Measurements from ENCODE around the gene GNAI1. TPM values are rescaled to one million over a fixed set of nuclear protein-coding genes. Genes with fewer than 3 reads are reported as not detected.

The GNAI1 gene
- total RNA-seq, 1 experiment from 2014 or later = 1.2 TPM

DNA sequence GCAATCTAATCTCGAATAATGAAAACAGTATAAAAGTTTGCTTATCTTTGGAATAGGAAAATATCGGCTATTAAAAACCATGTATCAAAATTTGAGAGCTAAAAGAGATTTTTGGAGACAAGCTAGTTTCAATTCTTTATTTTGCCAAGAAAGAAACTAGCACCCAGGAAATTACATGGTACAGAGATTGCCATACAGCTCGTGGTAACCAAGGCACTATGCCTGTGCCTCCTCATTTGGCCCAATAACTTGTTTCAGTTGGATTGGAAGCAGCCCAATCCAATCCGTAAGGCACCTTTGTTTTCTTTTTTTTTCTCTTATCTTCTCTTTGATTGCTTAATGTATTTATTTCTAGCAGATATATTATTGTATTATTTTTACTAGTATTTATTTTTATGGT is 55.0 kb downstream of the GNAI1 start:
- in situ Hi-C loops (cut with HindIII; ENCODE audit: low sequenced_read_pairs) = no loop called here
- peak; percentile 49 for DNase-seq (ENCODE audit: low spot score)

DNA sequence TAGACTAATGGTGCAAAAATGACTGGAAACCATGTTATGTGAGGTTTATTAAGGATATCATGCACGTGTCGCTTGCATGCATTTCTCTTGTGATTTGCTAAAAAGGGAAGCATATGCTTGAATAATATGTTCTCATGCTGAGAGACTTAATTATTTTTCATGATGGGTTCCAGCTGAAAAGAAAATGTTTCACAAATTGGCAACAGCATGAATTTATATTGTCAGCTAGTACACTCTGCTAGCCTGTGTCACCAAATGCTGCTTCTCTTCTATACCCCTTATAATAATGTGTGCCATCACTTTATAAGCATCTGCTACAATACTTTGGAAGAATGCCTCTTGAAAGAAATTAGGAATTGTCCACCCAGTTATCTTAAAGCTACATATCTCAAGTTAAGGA is 63.0 kb downstream of the GNAI1 start:
- DNase-seq (ENCODE audit: low spot score) = peak; percentile 57
- in situ Hi-C loops (cut with HindIII; ENCODE audit: low sequenced_read_pairs) = no loop called here

DNA sequence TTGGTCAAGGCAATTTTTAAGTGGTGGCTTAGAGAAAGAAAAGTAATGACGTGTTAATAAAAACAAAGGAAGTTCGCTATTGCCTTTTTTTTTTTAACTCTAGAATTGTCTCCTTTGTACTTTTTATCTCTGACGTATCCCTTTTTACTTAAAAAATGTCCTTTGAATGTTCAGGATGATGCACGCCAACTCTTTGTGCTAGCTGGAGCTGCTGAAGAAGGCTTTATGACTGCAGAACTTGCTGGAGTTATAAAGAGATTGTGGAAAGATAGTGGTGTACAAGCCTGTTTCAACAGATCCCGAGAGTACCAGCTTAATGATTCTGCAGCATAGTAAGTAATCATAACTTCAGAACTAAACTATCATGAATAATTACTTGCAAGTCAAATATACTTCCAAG is 64.4 kb downstream of the GNAI1 start:
- in situ Hi-C loops (cut with HindIII; ENCODE audit: low sequenced_read_pairs) = no loop called here
- DNase-seq (ENCODE audit: low spot score) = no peak

DNA sequence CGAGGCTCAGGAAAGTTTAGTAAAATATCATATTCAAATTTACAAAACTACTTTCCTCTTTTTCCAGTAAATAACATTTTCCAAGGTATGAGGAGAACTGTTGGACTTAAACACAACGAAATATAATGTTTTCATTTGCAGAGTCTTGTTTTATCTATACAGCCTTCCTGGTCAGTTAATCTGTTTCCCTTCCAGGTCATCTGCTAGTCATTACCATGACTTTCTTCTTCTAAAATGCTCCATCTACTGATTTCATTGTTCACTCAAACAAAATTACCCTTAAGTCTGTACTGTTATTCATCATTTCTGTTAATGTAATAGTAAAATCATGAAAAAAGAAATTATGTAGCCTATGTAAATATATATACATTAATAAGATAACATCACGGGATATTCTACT is 69.8 kb downstream of the GNAI1 start:
- no peak for DNase-seq (ENCODE audit: low spot score)
- in situ Hi-C loops (cut with HindIII; ENCODE audit: low sequenced_read_pairs) = no loop called here

DNA sequence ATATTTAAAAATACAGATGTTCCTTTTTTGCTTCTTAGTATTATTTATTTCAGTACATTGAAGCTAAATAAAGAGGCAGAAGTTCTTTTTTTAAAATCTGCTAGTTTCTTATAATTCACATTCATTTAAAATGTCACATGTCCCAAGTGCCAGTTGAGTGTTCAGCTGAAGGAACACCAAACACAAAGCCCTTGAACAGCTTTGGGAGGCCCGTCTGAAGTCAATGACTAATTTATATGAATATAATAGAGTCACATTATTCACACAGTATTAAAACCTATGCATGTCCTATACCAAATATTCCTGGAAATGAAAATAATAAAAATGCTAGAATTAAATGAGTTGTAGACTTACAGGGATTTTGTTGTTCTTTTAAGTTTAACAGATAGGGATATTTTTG is 70.3 kb downstream of the GNAI1 start:
- in situ Hi-C loops (cut with HindIII; ENCODE audit: low sequenced_read_pairs) = no loop called here
- no peak for DNase-seq (ENCODE audit: low spot score)

DNA sequence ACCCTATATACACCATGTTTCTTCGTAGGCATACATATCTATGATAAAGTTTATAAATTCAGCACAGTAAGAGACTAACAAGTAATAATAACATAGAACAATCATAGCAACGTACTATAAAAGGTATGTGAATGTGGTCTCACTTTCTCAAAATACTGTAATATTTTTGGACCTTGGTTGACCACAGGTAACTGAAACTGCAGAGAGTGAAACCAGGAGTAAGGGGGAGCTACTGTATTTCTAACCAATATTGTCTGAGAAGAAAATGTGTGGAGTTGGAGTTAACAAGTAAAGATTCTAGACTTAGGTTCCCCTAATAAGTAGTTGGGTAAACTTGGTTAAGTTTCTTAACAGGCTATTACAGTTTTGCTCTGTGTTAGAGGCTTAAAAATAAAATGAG is 72.1 kb downstream of the GNAI1 start:
- no peak for DNase-seq (ENCODE audit: low spot score)
- in situ Hi-C loops (cut with HindIII; ENCODE audit: low sequenced_read_pairs) = no loop called here

DNA sequence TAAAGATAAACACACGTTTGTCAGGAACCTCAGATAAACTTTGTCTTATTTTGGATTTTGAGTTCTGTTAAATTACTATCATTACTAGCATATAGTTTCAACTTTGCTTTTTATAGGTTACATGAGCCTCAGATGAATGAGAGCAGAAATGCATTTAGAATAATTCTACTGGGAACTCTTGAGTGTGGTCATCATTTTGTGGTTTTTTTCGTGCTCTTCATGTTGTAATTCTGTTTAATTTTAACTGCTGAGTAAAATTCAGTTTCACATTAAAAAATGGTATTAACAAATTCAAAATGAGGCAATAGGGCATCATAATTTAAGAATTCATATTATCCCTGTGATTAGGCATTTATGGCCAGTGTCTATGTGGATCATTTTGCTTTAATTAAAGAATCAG is 72.9 kb downstream of the GNAI1 start:
- in situ Hi-C loops (cut with HindIII; ENCODE audit: low sequenced_read_pairs) = no loop called here
- no peak for DNase-seq (ENCODE audit: low spot score)

DNA sequence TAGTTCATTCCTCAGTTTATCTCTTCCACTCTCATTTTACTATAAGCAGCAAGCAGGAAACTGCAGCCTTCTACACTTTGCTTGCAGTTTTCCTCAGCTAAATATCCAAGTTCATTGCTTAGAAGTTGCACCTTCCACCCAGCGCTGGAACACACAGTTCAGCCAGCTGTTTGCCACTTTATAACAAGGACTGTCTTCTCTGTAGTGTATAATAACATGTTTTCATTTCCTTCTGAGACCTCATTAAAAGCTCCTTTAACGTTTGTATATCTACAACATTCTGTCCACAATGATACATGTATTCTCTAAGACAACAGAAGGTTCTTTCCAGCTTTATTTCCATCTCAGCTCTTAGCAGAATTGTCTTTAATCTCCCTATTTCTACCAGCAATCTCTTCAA is 74.1 kb downstream of the GNAI1 start:
- DNase-seq (ENCODE audit: low spot score) = no peak
- in situ Hi-C loops (cut with HindIII; ENCODE audit: low sequenced_read_pairs) = no loop called here

DNA sequence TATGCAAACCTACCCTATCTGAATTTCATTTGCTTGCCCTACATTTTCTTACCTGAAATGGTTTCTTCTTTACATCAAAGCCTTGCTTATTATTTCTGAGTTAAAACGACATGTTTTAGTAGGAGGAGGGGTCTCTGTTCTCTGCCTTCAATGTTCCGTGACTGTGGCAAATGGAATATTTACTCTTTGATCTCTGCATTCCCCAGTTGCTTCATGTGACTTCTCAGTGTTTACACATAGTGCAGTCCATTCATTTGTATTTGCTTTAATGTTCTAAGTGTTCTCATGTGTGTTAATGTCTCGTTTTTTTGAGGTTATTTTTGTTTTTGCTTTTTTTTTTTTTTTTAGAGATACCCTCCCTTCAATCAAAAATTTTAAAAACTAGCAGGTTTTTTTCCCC is 75.8 kb downstream of the GNAI1 start:
- DNase-seq (ENCODE audit: low spot score) = no peak
- in situ Hi-C loops (cut with HindIII; ENCODE audit: low sequenced_read_pairs) = no loop called here

DNA sequence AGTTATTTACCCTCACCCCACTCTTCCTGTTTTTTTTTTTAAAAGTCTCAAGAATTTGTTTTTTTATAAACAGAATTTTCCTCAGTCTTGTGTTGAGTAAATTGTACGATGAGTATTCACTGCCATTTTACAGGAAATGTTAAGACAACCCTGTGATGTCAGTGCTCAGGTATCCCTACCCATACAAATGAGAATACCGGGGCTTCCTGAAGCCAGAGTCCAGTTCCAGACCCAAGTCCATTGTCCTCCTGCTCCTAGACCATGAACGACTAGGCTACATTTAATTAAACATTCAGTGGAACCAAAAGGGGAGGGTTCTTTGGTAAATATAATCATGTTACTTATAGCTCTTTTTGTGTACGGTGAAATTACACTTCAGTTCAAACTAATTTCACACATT is 79.2 kb downstream of the GNAI1 start:
- DNase-seq (ENCODE audit: low spot score) = no peak
- in situ Hi-C loops (cut with HindIII; ENCODE audit: low sequenced_read_pairs) = no loop called here

DNA sequence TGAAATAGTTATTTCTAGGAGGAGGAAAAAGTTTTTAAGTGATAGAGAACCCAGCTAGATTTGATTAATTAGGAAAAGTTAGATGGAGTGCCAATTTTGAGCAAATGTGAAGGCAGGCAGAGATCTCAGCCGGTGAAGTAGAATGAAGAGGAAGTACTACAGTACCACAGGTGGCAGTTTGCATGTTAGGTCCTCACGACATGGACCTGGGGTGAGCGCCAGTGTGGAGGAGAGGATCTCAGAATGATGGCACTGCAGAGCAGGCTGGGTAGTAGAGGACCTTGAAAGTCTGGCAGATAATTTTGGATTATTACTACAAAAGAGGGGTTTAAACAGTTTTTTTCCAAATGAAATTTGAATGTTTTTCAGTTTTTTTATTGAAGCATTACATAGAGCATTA is 81.1 kb downstream of the GNAI1 start:
- DNase-seq (ENCODE audit: low spot score) = no peak
- in situ Hi-C loops (cut with HindIII; ENCODE audit: low sequenced_read_pairs) = no loop called here

DNA sequence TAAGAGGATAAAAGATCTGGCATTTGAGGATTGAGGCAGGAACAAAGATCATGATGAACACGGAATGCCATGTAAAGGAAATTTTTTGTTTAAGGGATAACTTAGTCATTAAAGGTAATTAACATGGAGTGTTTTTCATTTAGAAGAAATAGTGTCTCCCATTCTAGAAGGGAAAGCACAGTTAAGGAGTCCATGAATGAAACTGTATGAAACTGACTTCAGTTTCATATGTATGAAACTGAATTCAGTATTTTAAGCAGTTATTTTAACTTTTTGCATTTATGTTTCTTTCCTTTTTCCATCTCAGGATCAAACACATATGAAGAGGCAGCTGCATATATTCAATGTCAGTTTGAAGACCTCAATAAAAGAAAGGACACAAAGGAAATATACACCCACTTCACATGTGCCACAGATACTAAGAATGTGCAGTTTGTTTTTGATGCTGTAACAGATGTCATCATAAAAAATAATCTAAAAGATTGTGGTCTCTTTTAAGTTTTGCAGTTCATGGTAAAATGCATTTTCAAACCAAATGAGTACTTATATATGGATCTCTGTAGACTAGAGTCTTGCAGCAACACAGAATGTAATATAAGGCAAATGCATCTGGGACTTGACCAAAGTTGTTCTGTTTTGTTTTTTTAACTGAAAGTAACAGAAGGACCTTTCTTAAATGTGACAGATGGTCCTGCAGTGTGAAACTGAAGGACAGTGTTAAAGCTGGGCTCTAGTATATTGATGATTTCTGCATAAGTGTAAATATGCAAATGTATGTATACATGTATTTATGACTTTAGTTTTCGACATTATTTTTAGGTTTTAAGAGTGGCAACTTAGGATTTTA is 82.6 kb downstream of the GNAI1 start:
- in situ Hi-C loops (cut with HindIII; ENCODE audit: low sequenced_read_pairs) = no loop called here
- DNase-seq (ENCODE audit: low spot score) = peak; percentile 62

DNA sequence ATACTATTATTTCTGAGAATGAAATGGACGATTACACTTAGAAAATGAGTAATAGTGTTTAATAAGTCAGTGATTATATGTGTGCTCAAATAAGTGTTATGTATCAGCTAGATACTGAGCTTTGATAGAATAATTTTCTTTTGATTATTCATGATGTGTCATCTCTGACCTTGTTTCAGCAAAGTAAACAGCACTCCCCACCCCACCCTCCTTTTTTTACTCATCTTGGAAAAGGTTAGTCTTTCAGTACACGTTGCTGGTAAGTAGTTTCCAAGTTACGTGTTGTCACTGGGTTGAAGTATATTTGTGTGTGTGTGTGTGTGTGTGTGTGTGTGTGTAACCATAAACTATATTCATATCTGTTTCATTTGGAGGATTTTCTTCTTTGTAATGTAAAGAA is 84.1 kb downstream of the GNAI1 start:
- DNase-seq (ENCODE audit: low spot score) = no peak

DNA sequence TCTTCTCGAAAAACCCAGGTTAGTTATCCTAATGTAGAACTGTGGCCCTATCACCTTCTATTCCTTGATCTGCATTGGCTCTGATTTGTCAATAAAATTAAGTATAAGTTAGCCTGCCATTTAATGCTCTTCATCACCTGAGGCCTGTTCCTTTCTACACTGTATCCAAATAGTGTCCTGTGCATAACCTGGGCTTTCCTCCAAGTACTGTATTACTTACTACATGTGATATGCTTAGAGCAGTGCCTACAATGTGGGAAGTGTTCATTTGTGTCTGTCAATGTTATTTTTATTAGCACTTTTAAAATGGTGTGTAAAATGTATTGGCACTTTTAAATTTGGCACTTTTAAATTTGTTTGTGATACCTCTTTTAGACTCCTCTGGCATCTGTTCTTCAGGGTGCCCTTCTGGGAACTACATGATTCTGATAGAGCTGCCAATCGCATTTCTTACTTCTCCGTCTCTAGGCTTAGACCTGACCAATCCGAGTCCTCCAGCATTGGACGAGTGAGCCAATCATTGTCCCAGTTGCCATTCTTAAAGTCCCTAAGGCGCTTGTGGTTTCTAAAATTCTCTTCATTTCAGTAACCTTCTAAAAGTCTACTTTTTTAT is 85.5 kb downstream of the GNAI1 start:
- no peak for DNase-seq (ENCODE audit: low spot score)
- in situ Hi-C loops (cut with HindIII; ENCODE audit: low sequenced_read_pairs) = no loop called here

More for the DNA sequence above, 84.1 kb downstream of the GNAI1 start:
- in situ Hi-C loops (cut with HindIII; ENCODE audit: low sequenced_read_pairs) = no loop called here

DNA sequence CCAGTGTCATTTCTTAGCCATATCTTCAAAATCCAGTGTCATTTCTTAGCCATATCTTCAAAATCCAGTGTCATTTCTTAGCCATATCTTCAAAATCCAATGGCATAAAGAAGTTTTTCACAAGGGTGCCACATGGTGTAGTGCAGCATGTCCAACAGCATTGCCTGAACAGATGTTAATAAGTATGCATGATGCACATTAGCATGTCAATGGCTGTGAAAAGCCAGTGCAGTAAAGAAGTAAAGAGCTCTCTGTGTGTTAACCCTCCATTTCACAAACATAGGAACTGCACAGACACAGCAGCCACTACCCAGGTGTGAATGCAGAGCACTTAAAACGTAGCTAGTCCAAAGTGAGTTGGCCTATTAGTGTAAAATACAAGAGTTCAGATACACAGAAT is 89.8 kb downstream of the GNAI1 start:
- DNase-seq (ENCODE audit: low spot score) = no peak
- in situ Hi-C loops (cut with HindIII; ENCODE audit: low sequenced_read_pairs) = no loop called here

DNA sequence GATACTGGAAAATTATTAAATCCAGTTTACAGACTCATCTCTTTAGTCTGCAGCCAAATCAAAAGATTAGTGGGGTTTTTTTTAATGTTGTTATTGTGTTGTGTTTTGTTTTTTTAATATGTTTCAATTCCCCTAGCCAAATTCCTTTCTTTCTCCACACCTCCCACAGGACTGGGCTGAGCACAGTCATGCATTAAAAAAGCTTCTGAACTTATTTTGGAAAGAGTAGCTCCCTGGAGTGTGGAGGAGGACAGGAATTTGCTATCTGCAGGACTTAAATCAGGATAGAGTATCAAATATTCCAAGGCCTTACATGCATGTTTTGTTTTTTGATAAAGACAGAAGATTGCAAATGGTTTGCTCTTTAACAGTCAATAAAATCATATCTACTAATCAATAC is 90.7 kb downstream of the GNAI1 start:
- no peak for DNase-seq (ENCODE audit: low spot score)
- in situ Hi-C loops (cut with HindIII; ENCODE audit: low sequenced_read_pairs) = no loop called here

DNA sequence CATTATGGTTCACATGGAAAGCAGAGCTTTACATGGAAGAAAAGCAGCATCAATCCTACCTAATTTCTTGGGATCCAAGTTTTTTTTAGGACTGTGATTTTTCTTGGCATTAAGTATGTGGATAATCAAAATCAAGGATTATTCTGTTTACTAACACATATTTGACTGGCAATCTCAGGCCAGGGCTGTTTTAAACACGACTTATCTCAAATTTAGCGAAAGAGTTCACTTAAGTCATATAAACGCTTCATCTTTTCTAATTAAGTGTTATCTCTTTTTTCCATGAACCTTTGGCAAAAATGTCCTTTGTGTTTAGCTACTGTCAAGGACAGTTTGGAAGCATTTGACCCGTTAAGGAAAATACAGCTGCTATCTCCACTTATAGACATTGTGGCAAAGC is 92.0 kb downstream of the GNAI1 start:
- DNase-seq (ENCODE audit: low spot score) = no peak
- in situ Hi-C loops (cut with HindIII; ENCODE audit: low sequenced_read_pairs) = no loop called here

DNA sequence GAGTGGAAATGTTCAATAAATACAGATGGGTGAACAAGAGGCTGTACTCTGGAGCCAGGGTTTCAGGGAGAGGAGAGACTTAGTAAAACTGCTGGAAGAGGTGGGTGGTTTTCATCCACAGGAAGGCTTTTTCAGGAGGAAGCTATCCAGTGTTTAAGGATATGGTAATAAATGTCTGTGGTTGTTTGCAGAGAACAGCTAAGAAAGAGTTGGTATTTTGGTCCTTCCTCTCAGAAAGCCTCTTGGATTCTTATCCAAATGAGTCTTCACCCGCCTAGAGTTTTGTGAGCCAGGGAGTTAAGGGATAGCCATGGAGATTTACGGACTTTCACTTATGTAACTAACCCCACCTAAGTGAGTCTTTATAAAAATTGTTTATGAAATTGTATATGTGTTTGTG is 95.7 kb downstream of the GNAI1 start:
- no peak for DNase-seq (ENCODE audit: low spot score)

DNA sequence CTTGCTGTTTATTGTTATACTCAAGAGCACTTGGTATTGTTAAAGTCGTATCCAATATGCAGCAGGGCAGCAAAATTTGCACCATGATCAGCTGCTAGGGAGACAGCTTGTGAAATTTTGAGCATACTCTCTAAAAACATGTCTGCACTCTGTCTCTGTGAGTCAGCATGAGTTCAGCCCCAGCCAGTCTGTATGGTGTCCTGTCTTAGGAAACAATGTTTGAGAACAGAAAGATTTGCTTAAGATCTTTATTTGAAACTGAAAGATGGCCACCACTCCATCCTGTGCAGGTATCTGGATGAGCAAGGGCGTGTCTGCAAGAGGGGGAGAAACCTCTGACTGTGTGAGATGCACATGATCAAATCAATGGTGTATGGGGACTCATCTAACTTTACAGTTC is 97.1 kb downstream of the GNAI1 start:
- DNase-seq (ENCODE audit: low spot score) = no peak
- in situ Hi-C loops (cut with HindIII; ENCODE audit: low sequenced_read_pairs) = no loop called here

More for the DNA sequence above, 95.7 kb downstream of the GNAI1 start:
- in situ Hi-C loops (cut with HindIII; ENCODE audit: low sequenced_read_pairs) = no loop called here

DNA sequence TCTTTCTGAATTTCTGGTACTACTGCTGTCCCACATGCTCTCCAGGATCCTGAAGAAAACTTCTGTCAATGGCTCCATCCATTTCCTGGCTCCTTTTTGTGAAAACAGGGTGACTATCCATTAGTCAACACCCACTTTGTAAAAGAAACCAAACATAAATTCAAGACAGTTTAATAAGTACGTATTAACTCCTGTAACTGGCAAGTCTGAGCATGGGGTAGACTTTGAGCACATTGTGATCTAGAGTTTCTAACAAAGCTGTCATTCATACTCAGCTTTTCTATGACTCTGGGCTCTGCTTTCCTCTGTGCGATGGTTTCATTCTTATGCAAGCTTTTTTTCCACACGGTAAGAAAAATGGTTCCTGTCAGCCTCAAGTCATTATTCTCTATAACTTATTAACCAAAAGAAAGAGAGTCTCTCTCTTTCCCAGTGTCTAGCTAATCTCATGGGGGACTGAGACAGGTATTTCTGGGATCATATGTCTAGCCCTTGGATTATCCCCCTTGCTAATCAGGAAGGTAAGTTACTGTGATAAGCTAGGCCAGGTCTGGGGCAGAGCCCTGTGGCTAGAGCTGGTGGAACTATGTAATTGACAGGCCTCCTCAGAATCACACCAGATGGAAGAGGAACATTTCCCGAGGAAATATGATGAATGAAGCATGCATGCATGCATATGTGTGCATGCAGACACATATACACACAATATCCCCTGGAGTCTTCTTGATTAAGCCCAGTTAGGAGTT is 98.5 kb downstream of the GNAI1 start:
- in situ Hi-C loops (cut with HindIII; ENCODE audit: low sequenced_read_pairs) = no loop called here
- no peak for DNase-seq (ENCODE audit: low spot score)

Data from G401 (cell line).